OCI-LY7 (cell line): ENCODE results near the gene PCNT.

Experiments used
- EZH2phosphoT487 ChIP-seq: fragments of 200-600 bp; sonication (generic); IDR thresholded peaks from 2 replicates; pipeline ENCODE4 v1.6.1; 2018; ENCODE audit warnings: low read depth, borderline replicate concordance, mild to moderate bottlenecking, mixed run types, antibody characterized with exemption, low read length, moderate library complexity, mixed read lengths
- TF ChIP-seq, protein P1 (sequence below): fragments of 200-600 bp; sonication (generic); conservative IDR thresholded peaks from 2 replicates; pipeline ENCODE4 v1.5.1; 2014; ENCODE audit warnings: mild to moderate bottlenecking, antibody characterized with exemption, low read length, moderate library complexity, mixed read lengths

DNA sequence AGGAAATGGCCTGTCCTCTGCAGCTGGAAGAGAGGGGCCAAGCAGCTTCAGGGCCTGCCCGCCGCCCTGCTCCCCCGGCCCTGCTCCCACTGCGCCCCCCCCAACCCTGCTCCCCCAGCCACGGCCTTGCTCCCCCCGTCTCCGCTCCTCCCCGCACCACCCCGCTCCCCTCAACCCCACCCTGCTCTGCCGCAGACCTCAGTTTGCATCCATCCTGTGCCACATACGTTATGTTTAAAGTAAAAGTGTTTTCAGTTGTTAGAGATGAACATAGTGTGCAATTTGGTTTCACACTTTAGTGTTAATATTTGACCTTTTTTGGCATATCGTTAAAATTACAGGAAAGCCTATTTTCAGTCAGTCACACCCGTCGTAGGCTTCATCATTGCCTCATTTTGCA, 100.7 kb downstream of the PCNT start:
- TF ChIP-seq, protein P1, sequence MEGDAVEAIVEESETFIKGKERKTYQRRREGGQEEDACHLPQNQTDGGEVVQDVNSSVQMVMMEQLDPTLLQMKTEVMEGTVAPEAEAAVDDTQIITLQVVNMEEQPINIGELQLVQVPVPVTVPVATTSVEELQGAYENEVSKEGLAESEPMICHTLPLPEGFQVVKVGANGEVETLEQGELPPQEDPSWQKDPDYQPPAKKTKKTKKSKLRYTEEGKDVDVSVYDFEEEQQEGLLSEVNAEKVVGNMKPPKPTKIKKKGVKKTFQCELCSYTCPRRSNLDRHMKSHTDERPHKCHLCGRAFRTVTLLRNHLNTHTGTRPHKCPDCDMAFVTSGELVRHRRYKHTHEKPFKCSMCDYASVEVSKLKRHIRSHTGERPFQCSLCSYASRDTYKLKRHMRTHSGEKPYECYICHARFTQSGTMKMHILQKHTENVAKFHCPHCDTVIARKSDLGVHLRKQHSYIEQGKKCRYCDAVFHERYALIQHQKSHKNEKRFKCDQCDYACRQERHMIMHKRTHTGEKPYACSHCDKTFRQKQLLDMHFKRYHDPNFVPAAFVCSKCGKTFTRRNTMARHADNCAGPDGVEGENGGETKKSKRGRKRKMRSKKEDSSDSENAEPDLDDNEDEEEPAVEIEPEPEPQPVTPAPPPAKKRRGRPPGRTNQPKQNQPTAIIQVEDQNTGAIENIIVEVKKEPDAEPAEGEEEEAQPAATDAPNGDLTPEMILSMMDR = no peak
- no peak for TF ChIP-seq EZH2phosphoT487
